ENCODE results near the gene CREB1. TPM values are rescaled to one million over a fixed set of nuclear protein-coding genes. Genes with fewer than 3 reads are reported as not detected.
"Not testable (repeated sequence)": the region's sequence is repeated elsewhere in the genome, so short reads cannot be mapped to it uniquely, and the experiment has no call there.

CREB1 gene
- total RNA-seq, 1 experiment from 2014 or later: 34.6 TPM

- DNase-seq (ENCODE audit: low read depth, low spot score): peak; percentile 80
- in situ Hi-C loops (cut with HindIII; ENCODE audit: low pct_unique_long_range_greater_than_20kb, low sequenced_read_pairs): no loop called here
Measured at GRCh38 chr2:207625014-207625907, 95.5 kb downstream of the CREB1 start, which contains the start of gene METTL21A. Gene METTL21A (minus strand): TSS chr2:207625394. CDS start chr2:207624375, 1,019 bp downstream.

GRCh38 chr2:207629553-207629952 lies 99.8 kb downstream of the CREB1 start:
- DNase-seq (ENCODE audit: low read depth, low spot score): no peak
- in situ Hi-C loops (cut with HindIII; ENCODE audit: low pct_unique_long_range_greater_than_20kb, low sequenced_read_pairs): no loop called here

- DNase-seq (ENCODE audit: low read depth, low spot score): no peak
- in situ Hi-C loops (cut with HindIII; ENCODE audit: low pct_unique_long_range_greater_than_20kb, low sequenced_read_pairs): no loop called here
Measured at GRCh38 chr2:207630491-207630890, 100.7 kb downstream of the CREB1 start.

- in situ Hi-C loops (cut with HindIII; ENCODE audit: low pct_unique_long_range_greater_than_20kb, low sequenced_read_pairs): no loop called here
- DNase-seq (ENCODE audit: low read depth, low spot score): peak; percentile 89
Measured at GRCh38 chr2:207632575-207633493, 103.1 kb downstream of the CREB1 start.

- DNase-seq (ENCODE audit: low read depth, low spot score): no peak
- in situ Hi-C loops (cut with HindIII; ENCODE audit: low pct_unique_long_range_greater_than_20kb, low sequenced_read_pairs): no loop called here
Measured at GRCh38 chr2:207633686-207634085, 103.9 kb downstream of the CREB1 start.

- in situ Hi-C loops (cut with HindIII; ENCODE audit: low pct_unique_long_range_greater_than_20kb, low sequenced_read_pairs): no loop called here
- no peak for DNase-seq (ENCODE audit: low read depth, low spot score)
Measured at GRCh38 chr2:207635468-207636200, 105.9 kb downstream of the CREB1 start.

GRCh38 chr2:207639288-207639687 lies 109.5 kb downstream of the CREB1 start:
- in situ Hi-C loops (cut with HindIII; ENCODE audit: low pct_unique_long_range_greater_than_20kb, low sequenced_read_pairs); DNase-seq (ENCODE audit: low read depth, low spot score): not testable (repeated sequence)

GRCh38 chr2:207640160-207640559 lies 110.4 kb downstream of the CREB1 start:
- in situ Hi-C loops (cut with HindIII; ENCODE audit: low pct_unique_long_range_greater_than_20kb, low sequenced_read_pairs): no loop called here

GRCh38 chr2:207640661-207641060 lies 110.9 kb downstream of the CREB1 start:
- no peak for DNase-seq (ENCODE audit: low read depth, low spot score)
- in situ Hi-C loops (cut with HindIII; ENCODE audit: low pct_unique_long_range_greater_than_20kb, low sequenced_read_pairs): no loop called here

More at GRCh38 chr2:207640160-207640559, 110.4 kb downstream of the CREB1 start:
- DNase-seq (ENCODE audit: low read depth, low spot score): no peak

- DNase-seq (ENCODE audit: low read depth, low spot score): no peak
- in situ Hi-C loops (cut with HindIII; ENCODE audit: low pct_unique_long_range_greater_than_20kb, low sequenced_read_pairs): no loop called here
Measured at GRCh38 chr2:207643892-207644291, 114.1 kb downstream of the CREB1 start.

- DNase-seq (ENCODE audit: low read depth, low spot score); in situ Hi-C loops (cut with HindIII; ENCODE audit: low pct_unique_long_range_greater_than_20kb, low sequenced_read_pairs): not testable (repeated sequence)
Measured at GRCh38 chr2:207646582-207646981, 116.8 kb downstream of the CREB1 start.

Other genes starting within 250 kb of the CREB1 start
- 38.9 and 39.1 TPM in 2 replicates for gene METTL21A, start 95.4 kb downstream of the CREB1 start, total RNA-seq (2014; rRNA removed; shearing (Covaris generic))
- 7.0 and 8.5 TPM in 2 replicates for gene CCNYL1, start 181.7 kb downstream of the CREB1 start, total RNA-seq (2014; rRNA removed; shearing (Covaris generic))
- gene FZD5, start 239.9 kb downstream of the CREB1 start, total RNA-seq (2014; rRNA removed; shearing (Covaris generic)): 4.8 and 4.9 TPM in 2 replicates